Measurements from ENCODE around the gene ID2. TPM values are rescaled to one million over a fixed set of nuclear protein-coding genes. Genes with fewer than 3 reads are reported as not detected.

Gene ID2
- polyA plus RNA-seq, 3 donors, result 282 to 2,821 (median 295) TPM

GRCh38 chr2:8654483-8654882, 27.4 kb upstream of the ID2 start:
- H4K20me1 ChIP-seq (ENCODE audit: insufficient read depth, low read length), result no peaks in the 10 kb centered on the region
- no peaks in the 10 kb centered on the region for H3K9me3 ChIP-seq (replicated peaks in 1 of 2; ENCODE audit: control insufficient read depth in 1 of 2, insufficient read depth in 1 of 2, low read length in 2 of 2)
- peaks cover 24% of the 10 kb centered on the region in 2 donors for H3K4me1 ChIP-seq (ENCODE audit: control insufficient read depth in 1 of 2, insufficient read depth in 2 of 2, low read length in 2 of 2)
- peaks cover 2 to 3% of the 10 kb centered on the region in 2 donors for H3K36me3 Mint-ChIP-seq
- no peak overlapping the region for H2AFZ ChIP-seq (ENCODE audit: insufficient read depth, low read depth, low read length, poor library complexity, severe bottlenecking)
- H3K36me3 ChIP-seq (replicated peaks in 1 of 2; ENCODE audit: control insufficient read depth in 1 of 2, insufficient read depth in 2 of 2, low read length in 2 of 2), result no peaks in the 10 kb centered on the region
- H3K4me2 ChIP-seq (replicated peaks; ENCODE audit: extremely low read depth, low read length, poor library complexity, severe bottlenecking), result no peak overlapping the region
- no peak for TF ChIP-seq CTCF (IDR thresholded peaks at IDR 0.05)
- DNase-seq, result no peak
- H3K9me3 Mint-ChIP-seq, result peaks cover 0 to 4% (median 0%) of the 10 kb centered on the region in 7 donors
- H3K27ac ChIP-seq (ENCODE audit: low read depth in 1 of 2, low read length in 2 of 2), result no peak overlapping the region
- H3K4me1 Mint-ChIP-seq, result peaks cover 29% of the 10 kb centered on the region
- intact Hi-C loops (cut with micrococcal nuclease), result no loop called here
- no peaks in the 10 kb centered on the region for H3K27me3 ChIP-seq (ENCODE audit: control insufficient read depth in 2 of 2, insufficient read depth in 2 of 2, low read length in 2 of 2)
- H3K4me3 ChIP-seq (replicated peaks in 1 of 3; ENCODE audit: low read depth in 2 of 3, low read length in 3 of 3), result no peak overlapping the region
- no peak overlapping the region for H3K4me3 Mint-ChIP-seq
- peaks cover 3 to 10% (median 6%) of the 10 kb centered on the region in 3 donors for H3K27me3 Mint-ChIP-seq (ENCODE audit: low read depth in 3 of 3)
- no peak overlapping the region for H3K27ac Mint-ChIP-seq
- H3K79me2 ChIP-seq (ENCODE audit: insufficient read depth, low read length), result no peaks in the 10 kb centered on the region
- no peak overlapping the region for H3K9ac ChIP-seq (ENCODE audit: insufficient read depth, low read length, poor library complexity, severe bottlenecking)

GRCh38 chr2:8656160-8656641, 25.7 kb upstream of the ID2 start:
- H3K4me2 ChIP-seq (replicated peaks; ENCODE audit: extremely low read depth, low read length, poor library complexity, severe bottlenecking), result no peak overlapping the region
- WGBS (ENCODE audit: insufficient coverage), result 100% methylated on average over 2 of the region's 5 CpGs
- no peak overlapping the region for H3K9ac ChIP-seq (ENCODE audit: insufficient read depth, low read length, poor library complexity, severe bottlenecking)
- H3K27ac ChIP-seq (ENCODE audit: low read depth in 1 of 2, low read length in 2 of 2), result no peak overlapping the region
- no peaks in the 10 kb centered on the region for H3K9me3 ChIP-seq (replicated peaks in 1 of 2; ENCODE audit: control insufficient read depth in 1 of 2, insufficient read depth in 1 of 2, low read length in 2 of 2)
- H3K27me3 Mint-ChIP-seq (ENCODE audit: low read depth in 3 of 3), result peaks cover 3 to 12% (median 6%) of the 10 kb centered on the region in 3 donors
- no peaks in the 10 kb centered on the region for H3K36me3 ChIP-seq (replicated peaks in 1 of 2; ENCODE audit: control insufficient read depth in 1 of 2, insufficient read depth in 2 of 2, low read length in 2 of 2)
- intact Hi-C loops (cut with micrococcal nuclease), result no loop called here
- H3K79me2 ChIP-seq (ENCODE audit: insufficient read depth, low read length), result no peaks in the 10 kb centered on the region
- TF ChIP-seq CTCF (IDR thresholded peaks at IDR 0.05), result no peak
- no peak for DNase-seq
- H4K20me1 ChIP-seq (ENCODE audit: insufficient read depth, low read length), result no peaks in the 10 kb centered on the region
- no peak overlapping the region for H3K4me3 ChIP-seq (replicated peaks in 1 of 3; ENCODE audit: low read depth in 2 of 3, low read length in 3 of 3)
- H3K4me1 ChIP-seq (ENCODE audit: control insufficient read depth in 1 of 2, insufficient read depth in 2 of 2, low read length in 2 of 2), result peaks cover 33 to 34% of the 10 kb centered on the region in 2 donors
- no peak overlapping the region for H3K4me3 Mint-ChIP-seq
- H3K9me3 Mint-ChIP-seq, result peaks cover 0 to 4% (median 0%) of the 10 kb centered on the region in 7 donors
- H3K36me3 Mint-ChIP-seq, result peaks cover 2 to 9% of the 10 kb centered on the region in 2 donors
- no peak overlapping the region for H3K27ac Mint-ChIP-seq
- H3K27me3 ChIP-seq (ENCODE audit: control insufficient read depth in 2 of 2, insufficient read depth in 2 of 2, low read length in 2 of 2), result no peaks in the 10 kb centered on the region
- no peak overlapping the region for H2AFZ ChIP-seq (ENCODE audit: insufficient read depth, low read depth, low read length, poor library complexity, severe bottlenecking)
- H3K4me1 Mint-ChIP-seq, result peaks cover 38% of the 10 kb centered on the region

Data from CD14-positive monocyte (primary cell).